Measurements from ENCODE around the gene TERB2.

DNA sequence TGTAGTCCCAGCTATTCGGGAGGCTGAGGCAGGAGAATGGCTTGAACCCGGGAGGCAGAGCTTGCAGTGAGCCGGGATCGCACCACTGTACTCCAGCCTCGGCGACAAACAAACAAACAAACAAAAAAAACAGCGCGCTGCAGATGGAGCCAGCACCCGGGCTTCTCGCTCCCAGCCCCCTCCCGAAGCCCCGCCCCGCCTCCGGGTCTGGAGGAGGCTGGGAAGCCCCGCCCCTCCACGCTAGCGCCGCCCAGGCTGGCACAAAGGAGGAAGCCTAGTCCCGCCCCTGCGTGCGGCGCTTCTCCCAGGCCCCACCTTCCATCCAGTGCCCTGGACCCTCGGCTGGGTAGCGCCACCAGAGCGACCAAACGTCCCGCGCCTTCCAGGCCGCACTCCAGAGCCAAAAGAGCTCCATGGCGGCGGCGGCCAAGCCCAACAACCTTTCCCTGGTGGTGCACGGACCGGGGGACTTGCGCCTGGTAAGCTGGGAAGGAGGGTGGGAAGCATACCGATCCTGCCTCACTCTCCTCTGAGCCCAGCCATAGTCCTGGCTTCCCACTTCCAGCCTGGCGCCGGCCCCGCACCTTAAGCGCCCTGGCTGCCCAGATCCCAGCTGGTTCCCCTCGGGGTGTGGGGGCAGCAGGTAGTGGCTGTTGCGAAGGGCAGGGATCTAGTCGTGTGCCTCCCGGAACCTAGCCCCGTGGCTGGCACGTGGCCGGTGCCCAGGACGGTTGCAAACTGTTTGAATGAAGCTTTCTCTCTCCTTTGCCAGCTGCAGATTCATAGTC lies 66.6 kb downstream of the TERB2 start, which contains the start of gene SORD:
- TF ChIP-seq, protein P1, sequence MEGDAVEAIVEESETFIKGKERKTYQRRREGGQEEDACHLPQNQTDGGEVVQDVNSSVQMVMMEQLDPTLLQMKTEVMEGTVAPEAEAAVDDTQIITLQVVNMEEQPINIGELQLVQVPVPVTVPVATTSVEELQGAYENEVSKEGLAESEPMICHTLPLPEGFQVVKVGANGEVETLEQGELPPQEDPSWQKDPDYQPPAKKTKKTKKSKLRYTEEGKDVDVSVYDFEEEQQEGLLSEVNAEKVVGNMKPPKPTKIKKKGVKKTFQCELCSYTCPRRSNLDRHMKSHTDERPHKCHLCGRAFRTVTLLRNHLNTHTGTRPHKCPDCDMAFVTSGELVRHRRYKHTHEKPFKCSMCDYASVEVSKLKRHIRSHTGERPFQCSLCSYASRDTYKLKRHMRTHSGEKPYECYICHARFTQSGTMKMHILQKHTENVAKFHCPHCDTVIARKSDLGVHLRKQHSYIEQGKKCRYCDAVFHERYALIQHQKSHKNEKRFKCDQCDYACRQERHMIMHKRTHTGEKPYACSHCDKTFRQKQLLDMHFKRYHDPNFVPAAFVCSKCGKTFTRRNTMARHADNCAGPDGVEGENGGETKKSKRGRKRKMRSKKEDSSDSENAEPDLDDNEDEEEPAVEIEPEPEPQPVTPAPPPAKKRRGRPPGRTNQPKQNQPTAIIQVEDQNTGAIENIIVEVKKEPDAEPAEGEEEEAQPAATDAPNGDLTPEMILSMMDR (IDR thresholded peaks at IDR 0.05; ENCODE audit: insufficient read depth, low read length) = no peak
- peak; percentile 84 for TF ChIP-seq POLR2AphosphoS5 (IDR thresholded peaks at IDR 0.05; ENCODE audit: low read depth)

All from HL-60 (cell line).